Esophagus mucosa (tissue), 1 donor: ENCODE measurements around the gene NLRP1. TPM values are rescaled to one million over a fixed set of nuclear protein-coding genes. Genes with fewer than 3 reads are reported as not detected.
A peak's percentile ranks its signal among the peaks of the same experiment; 100 is the strongest.

Experiments
- ATAC-seq: fragments of 200-7000 bp; cut with Tn5 transposase; one replicate; pipeline ENCODE4 v1.9.1; 2020
- total RNA-seq: library from RNA; stranded (reverse); gene quantifications from one replicate; pipeline ENCODE4 v1.2.4, GENCODE V29; 2023
- donor health status: DM: yes; HTN: yes; CAD: no.

Gene NLRP1
- total RNA-seq, 1 donor from 2014 or later: 11.2 TPM

GRCh38 chr17:5555254-5555653 is 29.1 kb downstream of the NLRP1 start:
- ATAC-seq: no peak

DNA sequence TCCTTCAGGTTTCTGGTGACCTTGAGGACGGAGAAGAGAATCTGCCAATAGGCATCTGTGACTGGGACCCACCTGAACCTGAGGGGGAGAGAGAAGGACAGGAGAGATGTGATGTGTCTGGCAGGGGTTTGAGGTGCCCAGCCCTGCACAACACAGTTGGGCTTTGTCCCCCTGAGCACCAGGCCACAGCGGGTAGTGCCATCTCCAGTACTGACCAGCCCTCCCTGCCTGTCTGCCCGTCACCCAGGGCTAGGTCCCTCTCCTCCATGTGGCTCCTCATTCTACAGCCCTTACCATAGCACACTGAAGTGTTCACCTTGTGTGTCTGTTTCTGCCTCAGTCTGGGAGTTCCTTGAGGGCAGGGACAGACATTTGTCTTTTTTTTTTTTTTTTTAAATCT is 30.8 kb downstream of the NLRP1 start:
- ATAC-seq: no peak

DNA sequence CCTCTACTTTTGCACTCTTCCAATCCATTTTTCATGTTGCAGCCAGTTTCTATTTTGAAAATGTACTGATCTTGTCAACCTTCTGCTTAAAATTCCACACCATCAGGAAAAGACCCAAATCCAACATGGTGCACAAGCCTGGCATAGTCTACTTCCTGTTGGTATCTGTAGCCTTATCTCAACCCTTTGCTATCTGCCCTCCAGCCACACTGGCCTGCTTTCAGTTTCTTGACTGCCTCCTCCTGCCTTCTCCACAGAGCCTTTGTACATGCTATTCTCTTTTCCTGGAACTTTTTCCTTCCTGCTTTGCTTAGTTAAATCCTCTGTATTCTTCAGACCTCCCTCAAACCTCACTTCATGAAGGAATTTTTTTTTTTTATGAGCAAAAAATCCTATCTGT is 31.5 kb downstream of the NLRP1 start:
- no peak for ATAC-seq

GRCh38 chr17:5545051-5545987 is 39.0 kb downstream of the NLRP1 start:
- no peak for ATAC-seq

- no peak for ATAC-seq
Measured at GRCh38 chr17:5544115-5544514, 40.2 kb downstream of the NLRP1 start.

GRCh38 chr17:5541610-5542202 is 42.6 kb downstream of the NLRP1 start:
- no peak for ATAC-seq

- ATAC-seq: no peak
Measured at GRCh38 chr17:5540321-5540720, 44.0 kb downstream of the NLRP1 start.

DNA sequence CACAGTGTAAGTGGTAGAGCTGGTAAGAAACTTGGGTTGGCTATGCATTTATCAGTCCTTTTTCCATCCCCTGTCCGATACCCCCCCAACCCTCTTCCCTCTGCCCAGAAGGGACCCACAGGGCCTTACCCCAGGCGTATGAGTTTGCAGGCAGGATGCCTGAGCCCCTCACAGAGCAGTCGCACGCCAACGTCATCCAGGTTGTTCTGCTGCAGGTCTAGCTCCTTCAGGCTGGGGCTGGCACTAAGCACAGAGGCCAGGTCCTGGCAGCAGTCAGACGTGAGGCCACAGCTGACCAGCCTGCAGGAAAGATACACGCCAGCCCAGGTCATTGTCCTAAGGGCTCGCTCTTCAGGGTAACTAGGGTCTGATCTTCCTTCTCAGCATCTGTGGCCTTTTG is 45.0 kb downstream of the NLRP1 start:
- no peak for ATAC-seq

- ATAC-seq: no peak
Measured at GRCh38 chr17:5536866-5537650, 47.3 kb downstream of the NLRP1 start.

GRCh38 chr17:5535436-5535835 is 48.9 kb downstream of the NLRP1 start:
- no peak for ATAC-seq

- no peak for ATAC-seq
Measured at GRCh38 chr17:5533486-5534315, 50.6 kb downstream of the NLRP1 start.

- ATAC-seq: no peak
Measured at GRCh38 chr17:5532581-5532980, 51.7 kb downstream of the NLRP1 start.

- ATAC-seq: no peak
Measured at GRCh38 chr17:5531085-5531418, 53.3 kb downstream of the NLRP1 start.

GRCh38 chr17:5530265-5531084 is 53.8 kb downstream of the NLRP1 start:
- ATAC-seq: no peak

DNA sequence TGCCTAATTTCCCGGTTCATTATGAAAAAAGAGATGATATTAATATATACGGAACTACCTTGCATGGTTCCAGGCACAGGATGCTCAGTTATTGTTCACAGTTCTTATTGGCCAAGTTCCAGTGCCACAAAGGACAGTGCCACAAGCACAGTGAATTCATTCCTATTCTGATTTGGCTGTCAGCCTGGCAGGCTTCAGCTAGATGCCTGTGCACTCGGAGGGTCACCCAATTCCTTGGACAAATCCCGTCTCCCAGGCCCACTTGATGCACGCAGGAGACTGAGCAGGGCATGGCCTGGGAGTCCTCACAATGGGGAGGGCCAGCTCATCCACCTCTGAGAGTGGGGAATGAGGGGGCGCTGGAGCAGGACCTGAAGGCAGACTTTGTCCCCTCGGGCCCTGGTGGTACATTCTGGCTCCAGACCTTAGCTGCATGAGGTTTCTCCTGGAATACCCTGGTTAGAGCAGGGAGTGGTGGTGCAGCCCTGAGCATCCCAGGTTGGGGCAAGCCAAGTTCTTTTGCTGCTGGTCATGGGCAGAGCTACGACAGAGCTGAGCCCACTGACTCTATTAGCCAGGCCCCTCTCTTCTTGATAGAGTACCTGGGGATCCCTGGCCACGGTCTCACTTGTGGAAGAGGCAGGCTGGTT is 56.6 kb downstream of the NLRP1 start:
- no peak for ATAC-seq

GRCh38 chr17:5526821-5527598 is 57.3 kb downstream of the NLRP1 start:
- ATAC-seq: peak; percentile 35

- ATAC-seq: no peak
Measured at GRCh38 chr17:5523249-5523648, 61.1 kb downstream of the NLRP1 start.

GRCh38 chr17:5522476-5522875 is 61.8 kb downstream of the NLRP1 start:
- no peak for ATAC-seq

- peak; percentile 36 for ATAC-seq
Measured at GRCh38 chr17:5516060-5516792, 68.1 kb downstream of the NLRP1 start.
